Sigmoid colon (tissue), 4 donors: ENCODE data around the gene KCNAB1.

ENCODE experiments used
- EP300 ChIP-seq, 4 donors: sonication (generic); formaldehyde crosslinking; IDR thresholded peaks; one replicate each; pipeline ENCODE4 v1.6.1; 2017; ENCODE audit warnings: antibody characterized with exemption in 4 of 4
- POLR2A ChIP-seq, 2 donors: fragments of 450-650 bp; IDR thresholded peaks; one replicate each; pipeline ENCODE4 v1.6.1; 2016; ENCODE audit warnings: antibody characterized with exemption in 2 of 2, mild to moderate bottlenecking in 2 of 2, moderate library complexity in 2 of 2
- POLR2AphosphoS5 ChIP-seq, 4 donors: sonication (generic); formaldehyde crosslinking; IDR thresholded peaks; one replicate each; pipeline ENCODE4 v1.6.1; 2017; ENCODE audit warnings: antibody characterized with exemption in 4 of 4
- TF ChIP-seq, protein P1 (sequence below), 4 experiments: fragments of 450-650 bp in 3 of 4; fragments of 200-600 bp in 1 of 4; IDR thresholded peaks; one replicate each; pipeline ENCODE4 v1.5.1; 2016 to 2019; ENCODE audit warnings: antibody characterized with exemption in 4 of 4, mild to moderate bottlenecking in 3 of 4, moderate library complexity in 2 of 4

DNA sequence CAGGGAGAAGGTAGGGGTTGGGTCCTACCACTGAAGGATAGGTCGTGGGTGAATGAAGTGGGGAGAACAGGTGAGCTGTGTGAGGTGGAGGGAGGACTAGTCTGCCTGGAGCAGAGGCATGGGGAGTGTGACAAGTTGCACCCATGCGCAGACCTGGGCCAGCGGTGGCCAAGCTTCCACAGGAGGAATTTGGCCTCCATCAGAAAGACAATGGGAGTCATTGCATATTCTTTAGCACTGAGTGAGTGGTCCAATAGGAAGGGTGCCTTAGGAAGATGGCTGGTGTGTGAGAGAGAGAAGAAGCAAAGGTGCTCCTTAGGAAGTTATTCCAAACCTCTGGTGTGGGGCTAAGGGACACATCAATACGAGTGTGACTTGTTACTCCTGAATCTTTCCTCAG, 191.1 kb downstream of the KCNAB1 start:
- TF ChIP-seq, protein P1, sequence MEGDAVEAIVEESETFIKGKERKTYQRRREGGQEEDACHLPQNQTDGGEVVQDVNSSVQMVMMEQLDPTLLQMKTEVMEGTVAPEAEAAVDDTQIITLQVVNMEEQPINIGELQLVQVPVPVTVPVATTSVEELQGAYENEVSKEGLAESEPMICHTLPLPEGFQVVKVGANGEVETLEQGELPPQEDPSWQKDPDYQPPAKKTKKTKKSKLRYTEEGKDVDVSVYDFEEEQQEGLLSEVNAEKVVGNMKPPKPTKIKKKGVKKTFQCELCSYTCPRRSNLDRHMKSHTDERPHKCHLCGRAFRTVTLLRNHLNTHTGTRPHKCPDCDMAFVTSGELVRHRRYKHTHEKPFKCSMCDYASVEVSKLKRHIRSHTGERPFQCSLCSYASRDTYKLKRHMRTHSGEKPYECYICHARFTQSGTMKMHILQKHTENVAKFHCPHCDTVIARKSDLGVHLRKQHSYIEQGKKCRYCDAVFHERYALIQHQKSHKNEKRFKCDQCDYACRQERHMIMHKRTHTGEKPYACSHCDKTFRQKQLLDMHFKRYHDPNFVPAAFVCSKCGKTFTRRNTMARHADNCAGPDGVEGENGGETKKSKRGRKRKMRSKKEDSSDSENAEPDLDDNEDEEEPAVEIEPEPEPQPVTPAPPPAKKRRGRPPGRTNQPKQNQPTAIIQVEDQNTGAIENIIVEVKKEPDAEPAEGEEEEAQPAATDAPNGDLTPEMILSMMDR (IDR thresholded peaks at IDR 0.05) = no peak
- TF ChIP-seq POLR2A (IDR thresholded peaks at IDR 0.05) = no peak
- no peak for TF ChIP-seq EP300 (IDR thresholded peaks at IDR 0.05)
- no peak for TF ChIP-seq POLR2AphosphoS5 (IDR thresholded peaks at IDR 0.05)
